ENCODE data around the gene ATP10A.

The ATP10A gene

GRCh38 chr15:25810631-25811091 is 52.5 kb downstream of the ATP10A start:
- no peak for DNase-seq (ENCODE audit: low read depth)
- no peak for TF ChIP-seq CTCF (IDR thresholded peaks at IDR 0.05; ENCODE audit: control insufficient read depth, extremely low read depth, insufficient read depth)

GRCh38 chr15:25810154-25810553 is 53.0 kb downstream of the ATP10A start:
- no peak for TF ChIP-seq CTCF (IDR thresholded peaks at IDR 0.05; ENCODE audit: control insufficient read depth, extremely low read depth, insufficient read depth)
- no peak for DNase-seq (ENCODE audit: low read depth)
- H3K4me3 ChIP-seq (ENCODE audit: low read depth, low read length) = no peak overlapping the region

More at GRCh38 chr15:25810631-25811091, 52.5 kb downstream of the ATP10A start:
- no peak overlapping the region for H3K4me3 ChIP-seq (ENCODE audit: low read depth, low read length)

GRCh38 chr15:25807063-25807462 is 56.1 kb downstream of the ATP10A start:
- no peak for TF ChIP-seq CTCF (IDR thresholded peaks at IDR 0.05; ENCODE audit: control insufficient read depth, extremely low read depth, insufficient read depth)
- DNase-seq (ENCODE audit: low read depth) = no peak

GRCh38 chr15:25805031-25805430 is 58.1 kb downstream of the ATP10A start:
- TF ChIP-seq CTCF (IDR thresholded peaks at IDR 0.05; ENCODE audit: control insufficient read depth, extremely low read depth, insufficient read depth) = no peak
- no peak for DNase-seq (ENCODE audit: low read depth)
- H3K4me3 ChIP-seq (ENCODE audit: low read depth, low read length) = no peak overlapping the region

More at GRCh38 chr15:25807063-25807462, 56.1 kb downstream of the ATP10A start:
- H3K4me3 ChIP-seq (ENCODE audit: low read depth, low read length) = no peak overlapping the region

- H3K4me3 ChIP-seq (ENCODE audit: low read depth, low read length) = no peak overlapping the region
- no peak for DNase-seq (ENCODE audit: low read depth)
These were observed 58.7 kb downstream of the ATP10A start for GRCh38 chr15:25804451-25804850.

GRCh38 chr15:25803541-25803940 is 59.6 kb downstream of the ATP10A start:
- DNase-seq (ENCODE audit: low read depth) = no peak
- TF ChIP-seq CTCF (IDR thresholded peaks at IDR 0.05; ENCODE audit: control insufficient read depth, extremely low read depth, insufficient read depth) = no peak
- H3K4me3 ChIP-seq (ENCODE audit: low read depth, low read length) = no peak overlapping the region

More at GRCh38 chr15:25804451-25804850, 58.7 kb downstream of the ATP10A start:
- no peak for TF ChIP-seq CTCF (IDR thresholded peaks at IDR 0.05; ENCODE audit: control insufficient read depth, extremely low read depth, insufficient read depth)

- no peak overlapping the region for H3K4me3 ChIP-seq (ENCODE audit: low read depth, low read length)
- no peak for DNase-seq (ENCODE audit: low read depth)
- no peak for TF ChIP-seq CTCF (IDR thresholded peaks at IDR 0.05; ENCODE audit: control insufficient read depth, extremely low read depth, insufficient read depth)
These were observed 60.1 kb downstream of the ATP10A start for GRCh38 chr15:25803036-25803435.

Measured in LNCaP clone FGC (cell line).